ENCODE data around the gene PRKCE.

DNA sequence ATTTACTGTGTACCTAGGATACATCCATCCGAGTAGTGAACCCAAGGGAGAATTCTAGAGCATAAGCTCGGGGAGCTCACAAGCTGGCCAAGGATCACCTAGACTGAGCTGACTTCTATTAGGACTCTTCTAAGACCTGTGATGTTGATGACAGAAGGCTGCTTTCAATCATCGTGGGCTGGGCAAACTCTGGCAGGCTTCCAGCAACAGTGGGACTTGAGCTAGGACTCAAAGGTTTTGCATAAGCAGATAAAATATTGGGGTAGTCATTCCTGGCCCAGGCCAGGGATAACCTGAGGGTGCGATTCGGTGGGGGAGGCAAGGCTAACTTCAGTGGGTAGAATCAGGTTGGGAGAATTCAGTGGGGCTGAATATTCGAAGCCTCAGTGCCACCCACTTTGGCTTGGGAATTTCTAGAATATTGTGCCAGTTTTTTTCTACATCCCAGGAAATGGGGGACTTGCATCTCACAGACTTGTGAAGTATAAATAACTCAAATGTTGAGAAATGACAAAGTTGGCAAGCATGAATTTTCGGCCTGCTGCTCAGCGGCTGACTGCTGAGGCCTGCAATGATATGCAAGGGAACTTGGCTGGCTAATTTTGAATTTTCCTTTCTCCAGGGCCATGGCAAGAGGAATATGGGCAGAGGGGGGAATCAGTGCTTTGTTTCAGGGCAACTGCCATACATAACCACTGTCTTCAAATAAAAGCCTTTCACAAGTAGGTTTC is 274.3 kb downstream of the PRKCE start:
- TF ChIP-seq, protein P1, sequence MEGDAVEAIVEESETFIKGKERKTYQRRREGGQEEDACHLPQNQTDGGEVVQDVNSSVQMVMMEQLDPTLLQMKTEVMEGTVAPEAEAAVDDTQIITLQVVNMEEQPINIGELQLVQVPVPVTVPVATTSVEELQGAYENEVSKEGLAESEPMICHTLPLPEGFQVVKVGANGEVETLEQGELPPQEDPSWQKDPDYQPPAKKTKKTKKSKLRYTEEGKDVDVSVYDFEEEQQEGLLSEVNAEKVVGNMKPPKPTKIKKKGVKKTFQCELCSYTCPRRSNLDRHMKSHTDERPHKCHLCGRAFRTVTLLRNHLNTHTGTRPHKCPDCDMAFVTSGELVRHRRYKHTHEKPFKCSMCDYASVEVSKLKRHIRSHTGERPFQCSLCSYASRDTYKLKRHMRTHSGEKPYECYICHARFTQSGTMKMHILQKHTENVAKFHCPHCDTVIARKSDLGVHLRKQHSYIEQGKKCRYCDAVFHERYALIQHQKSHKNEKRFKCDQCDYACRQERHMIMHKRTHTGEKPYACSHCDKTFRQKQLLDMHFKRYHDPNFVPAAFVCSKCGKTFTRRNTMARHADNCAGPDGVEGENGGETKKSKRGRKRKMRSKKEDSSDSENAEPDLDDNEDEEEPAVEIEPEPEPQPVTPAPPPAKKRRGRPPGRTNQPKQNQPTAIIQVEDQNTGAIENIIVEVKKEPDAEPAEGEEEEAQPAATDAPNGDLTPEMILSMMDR (conservative IDR thresholded peaks at IDR 0.05; ENCODE audit: low read length) = no peak
- no peak for TF ChIP-seq EZH2phosphoT487 (IDR thresholded peaks at IDR 0.05; ENCODE audit: borderline replicate concordance, low read depth, low read length)

All from OCI-LY7 (cell line).